Natural killer cell treated with Interleukin-12 subunit alpha and Interleukin-12 subunit beta and Interleukin-15 and Interleukin-18, amount 100 ng/mL, for 72 hours (primary cell): Measurements from ENCODE around the gene ARIH2. TPM values are rescaled to one million over a fixed set of nuclear protein-coding genes. Genes with fewer than 3 reads are reported as not detected.
"Not testable (repeated sequence)": the region's sequence is repeated elsewhere in the genome, so short reads cannot be mapped to it uniquely, and the experiment has no call there.

ENCODE experiments used
- ATAC-seq, 2 donors: fragments of 150-1000 bp; cut with Tn5 transposase in 1 of 2; sonication (Bioruptor Pico), chemical (Tn5 transposase) in 1 of 2; 2 replicates each; pipeline ENCODE4 v1.10.0; 2021
- DNase-seq: peaks from one replicate; pipeline ENCODE4 v3.0.0; 2022; ENCODE audit warnings: low spot score
- H3K27ac Mint-ChIP-seq, 2 donors: 1 replicate in 1 of 2; 2 replicates in 1 of 2; pipeline ENCODE4 v1.8.0; 2022; ENCODE audit warnings: mixed read lengths in 2 of 2, mild to moderate bottlenecking in 1 of 2, moderate library complexity in 1 of 2
- H3K27me3 Mint-ChIP-seq, 2 donors: 1 replicate in 1 of 2; 2 replicates in 1 of 2; pipeline ENCODE4 v1.8.0; 2022; ENCODE audit warnings: mixed read lengths in 2 of 2
- H3K36me3 Mint-ChIP-seq: one replicate; pipeline ENCODE4 v1.8.0; 2022; ENCODE audit warnings: mixed read lengths
- H3K4me1 Mint-ChIP-seq, 2 donors: 1 replicate in 1 of 2; 2 replicates in 1 of 2; pipeline ENCODE4 v1.8.0; 2022; ENCODE audit warnings: low read depth in 2 of 2, mixed read lengths in 2 of 2, mild to moderate bottlenecking in 1 of 2
- H3K4me3 Mint-ChIP-seq: one replicate; pipeline ENCODE4 v1.8.0; 2022; ENCODE audit warnings: mixed read lengths
- H3K9me3 Mint-ChIP-seq: 2 replicates; pipeline ENCODE4 v1.8.0; 2022; ENCODE audit warnings: mixed read lengths
- total RNA-seq, 2 donors: library from RNA; stranded (reverse); gene quantifications; one replicate each; pipeline ENCODE4 v1.2.3, GENCODE V29; 2022

Gene ARIH2
- total RNA-seq, 2 donors from 2014 or later, result 141 to 238 TPM

DNA sequence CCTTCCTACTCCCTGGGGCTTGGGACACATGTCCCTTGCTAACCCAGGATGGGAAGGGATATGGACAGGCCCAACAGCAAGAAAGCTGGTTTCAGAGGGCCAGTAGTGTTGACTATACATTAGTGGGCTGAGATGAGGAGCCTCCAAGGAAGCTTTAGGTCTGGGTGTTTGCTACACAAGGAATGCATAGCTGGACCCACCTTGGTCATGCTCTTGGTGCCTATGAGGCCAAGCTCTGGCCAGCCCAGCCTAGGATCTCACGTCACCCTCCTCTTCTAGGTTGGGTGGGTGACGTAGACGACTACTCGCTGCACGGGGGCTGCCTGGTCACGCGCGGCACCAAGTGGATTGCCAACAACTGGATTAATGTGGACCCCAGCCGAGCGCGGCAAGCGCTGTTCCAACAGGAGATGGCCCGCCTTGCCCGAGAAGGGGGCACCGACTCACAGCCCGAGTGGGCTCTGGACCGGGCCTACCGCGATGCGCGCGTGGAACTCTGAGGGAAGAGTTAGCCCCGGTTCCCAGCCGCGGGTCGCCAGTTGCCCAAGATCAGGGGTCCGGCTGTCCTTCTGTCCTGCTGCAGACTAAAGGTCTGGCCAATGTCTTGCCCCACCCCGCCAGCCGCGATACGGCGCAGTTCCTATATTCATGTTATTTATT is 87.9 kb downstream of the ARIH2 start:
- Mint-ChIP-seq H3K9me3 (no peaks in the 10 kb centered on the region), H3K27ac (peak overlapping the region; percentile 99 to 100), H3K4me1 (peaks cover 22 to 24% of the 10 kb centered on the region in 2 donors), H3K4me3 (peak overlapping the region; percentile 99), H3K36me3 (no peaks in the 10 kb centered on the region), H3K27me3 (no peaks in the 10 kb centered on the region)
- ATAC-seq (no peak), DNase-seq (no peak)

GRCh38 chr3:49007068-49007770 is 88.6 kb downstream of the ARIH2 start, which contains the start of gene WDR6:
Gene WDR6 (plus strand): TSS chr3:49007391. CDS start chr3:49007432, 41 bp downstream.
- Mint-ChIP-seq H3K4me1 (peaks cover 24 to 26% of the 10 kb centered on the region in 2 donors), H3K9me3 (no peaks in the 10 kb centered on the region)

DNA sequence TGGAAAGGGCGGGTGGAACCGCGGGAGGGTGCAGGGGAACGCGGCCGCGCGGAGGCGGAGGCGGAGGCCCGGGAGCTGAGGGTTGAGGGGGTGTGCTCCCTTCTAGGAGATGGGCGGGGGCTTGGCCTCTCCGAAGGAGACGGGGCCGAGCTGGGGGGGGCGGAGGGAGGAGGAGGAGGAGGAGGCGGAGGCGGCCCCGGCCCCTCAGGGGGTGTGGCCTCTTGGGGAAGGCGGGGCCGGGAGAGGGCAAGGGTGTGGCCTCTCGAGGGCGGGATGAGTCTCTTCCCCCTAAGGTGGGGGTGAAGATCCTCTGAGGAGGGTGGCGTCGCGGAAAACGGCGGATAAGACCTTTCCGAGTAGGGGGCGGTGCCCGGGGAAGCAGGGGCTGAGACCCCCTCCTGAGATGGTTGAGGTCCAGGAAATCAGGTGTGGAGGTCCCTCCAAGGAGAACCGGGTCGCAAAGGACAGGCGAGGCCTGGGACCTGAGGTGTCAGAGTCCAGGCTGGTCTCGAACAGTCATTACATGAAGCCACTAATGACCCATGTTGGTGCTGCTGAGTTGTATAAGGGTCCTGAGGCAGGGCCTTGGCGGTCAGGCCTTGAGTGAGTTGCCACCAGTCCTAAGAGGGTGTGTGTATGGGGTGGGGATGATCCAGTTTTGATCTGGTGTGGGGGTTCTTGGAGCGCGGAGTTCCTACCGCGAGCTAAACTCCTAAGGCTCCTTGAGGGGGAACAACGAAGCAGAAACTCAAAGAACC is 89.3 kb downstream of the ARIH2 start:
- Mint-ChIP-seq H3K4me3 (peak overlapping the region; percentile 99), H3K4me1 (peaks cover 24 to 26% of the 10 kb centered on the region in 2 donors), H3K27me3 (no peaks in the 10 kb centered on the region), H3K27ac (peak overlapping the region; percentile 99 to 100), H3K36me3 (no peaks in the 10 kb centered on the region), H3K9me3 (no peaks in the 10 kb centered on the region)
- ATAC-seq (peak; percentile 80 to 82), DNase-seq (peak; percentile 91)

More at GRCh38 chr3:49007068-49007770, 88.6 kb downstream of the ARIH2 start, which contains the start of gene WDR6:
- peak; percentile 98 for DNase-seq
- Mint-ChIP-seq H3K27me3 (no peaks in the 10 kb centered on the region), H3K36me3 (no peaks in the 10 kb centered on the region), H3K27ac (peak within 1 kb of the TSS; percentile 99 to 100), H3K4me3 (peak within 1 kb of the TSS; percentile 99)
- ATAC-seq, result peak; percentile 94 to 95

GRCh38 chr3:49008627-49009026 is 90.0 kb downstream of the ARIH2 start:
- not testable (repeated sequence) for H3K36me3 Mint-ChIP-seq, DNase-seq, H3K27me3 Mint-ChIP-seq, ATAC-seq, H3K9me3 Mint-ChIP-seq
- peaks cover 24 to 26% of the 10 kb centered on the region in 2 donors for H3K4me1 Mint-ChIP-seq
- H3K4me3 Mint-ChIP-seq, result peak overlapping the region; percentile 99
- H3K27ac Mint-ChIP-seq, result peak overlapping the region; percentile 99 to 100

- Mint-ChIP-seq H3K36me3 (no peaks in the 10 kb centered on the region), H3K4me3 (peak overlapping the region; percentile 99), H3K27me3 (no peaks in the 10 kb centered on the region), H3K4me1 (peaks cover 24 to 26% of the 10 kb centered on the region in 2 donors), H3K27ac (peak overlapping the region in 1 of 2 donors; percentile 100), H3K9me3 (no peaks in the 10 kb centered on the region)
- DNase-seq (no peak), ATAC-seq (no peak)
Observed at GRCh38 chr3:49009396-49009795, 90.8 kb downstream of the ARIH2 start.

- ATAC-seq (no peak), DNase-seq (no peak)
Observed at GRCh38 chr3:49012441-49013017, 93.9 kb downstream of the ARIH2 start.

DNA sequence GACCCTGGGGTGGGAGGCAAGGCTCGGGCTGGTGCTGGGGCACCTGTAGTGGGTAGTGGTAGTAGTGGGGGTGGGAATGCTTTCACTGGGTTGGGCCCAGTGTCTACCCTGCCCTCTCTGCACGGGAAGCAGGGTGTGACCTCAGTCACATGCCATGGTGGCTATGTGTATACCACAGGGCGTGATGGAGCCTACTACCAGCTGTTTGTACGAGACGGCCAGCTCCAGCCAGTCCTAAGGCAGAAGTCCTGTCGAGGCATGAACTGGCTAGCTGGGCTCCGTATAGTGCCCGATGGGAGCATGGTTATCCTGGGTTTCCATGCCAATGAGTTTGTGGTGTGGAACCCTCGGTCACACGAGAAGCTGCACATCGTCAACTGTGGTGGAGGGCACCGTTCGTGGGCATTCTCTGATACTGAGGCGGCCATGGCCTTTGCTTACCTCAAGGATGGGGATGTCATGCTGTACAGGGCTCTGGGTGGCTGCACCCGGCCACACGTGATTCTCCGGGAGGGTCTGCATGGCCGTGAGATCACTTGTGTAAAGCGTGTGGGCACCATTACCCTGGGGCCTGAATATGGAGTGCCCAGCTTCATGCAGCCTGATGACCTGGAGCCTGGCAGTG is 94.6 kb downstream of the ARIH2 start:
- H3K4me3 Mint-ChIP-seq, result no peak overlapping the region

More at GRCh38 chr3:49012441-49013017, 93.9 kb downstream of the ARIH2 start:
- Mint-ChIP-seq H3K4me3 (no peak overlapping the region), H3K27ac (peak overlapping the region in 1 of 2 donors; percentile 47), H3K36me3 (no peaks in the 10 kb centered on the region), H3K27me3 (no peaks in the 10 kb centered on the region), H3K9me3 (no peaks in the 10 kb centered on the region), H3K4me1 (peaks cover 22 to 24% of the 10 kb centered on the region in 2 donors)

DNA sequence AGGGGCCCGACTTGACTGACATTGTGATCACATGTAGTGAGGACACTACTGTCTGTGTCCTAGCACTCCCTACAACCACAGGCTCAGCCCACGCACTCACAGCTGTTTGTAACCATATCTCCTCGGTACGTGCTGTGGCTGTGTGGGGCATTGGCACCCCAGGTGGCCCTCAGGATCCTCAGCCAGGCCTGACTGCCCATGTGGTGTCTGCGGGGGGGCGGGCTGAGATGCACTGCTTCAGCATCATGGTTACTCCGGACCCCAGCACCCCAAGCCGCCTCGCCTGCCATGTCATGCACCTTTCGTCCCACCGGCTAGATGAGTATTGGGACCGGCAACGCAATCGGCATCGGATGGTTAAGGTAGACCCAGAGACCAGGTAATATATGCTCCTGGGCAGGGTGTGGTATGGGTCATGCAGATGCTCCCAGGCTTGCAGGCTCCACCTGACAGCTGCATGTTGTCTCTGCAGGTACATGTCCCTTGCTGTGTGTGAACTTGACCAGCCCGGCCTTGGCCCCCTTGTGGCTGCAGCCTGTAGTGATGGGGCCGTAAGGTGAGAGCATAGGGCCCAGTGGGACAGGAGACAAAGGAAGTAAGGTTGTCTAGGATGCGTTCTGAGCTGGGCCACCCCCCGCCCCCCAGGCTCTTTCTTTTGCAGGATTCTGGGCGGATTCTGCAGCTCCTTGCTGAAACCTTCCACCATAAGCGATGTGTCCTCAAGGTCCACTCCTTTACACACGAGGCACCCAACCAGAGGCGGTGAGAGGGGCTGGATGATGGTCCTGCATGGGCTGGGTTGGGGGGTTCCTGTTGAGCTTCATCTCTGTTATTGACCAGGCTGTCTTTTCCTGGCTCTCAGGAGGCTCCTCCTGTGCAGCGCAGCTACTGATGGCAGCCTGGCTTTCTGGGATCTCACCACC is 95.4 kb downstream of the ARIH2 start:
- ATAC-seq (peak in 1 of 2 donors; percentile 22), DNase-seq (no peak)
- Mint-ChIP-seq H3K27ac (no peak overlapping the region), H3K36me3 (no peaks in the 10 kb centered on the region), H3K4me1 (peaks cover 17 to 22% of the 10 kb centered on the region in 2 donors), H3K9me3 (no peaks in the 10 kb centered on the region), H3K27me3 (no peaks in the 10 kb centered on the region), H3K4me3 (no peak overlapping the region)

More for the DNA sequence above, 94.6 kb downstream of the ARIH2 start:
- no peak for ATAC-seq
- DNase-seq, result no peak
- Mint-ChIP-seq H3K36me3 (no peaks in the 10 kb centered on the region), H3K9me3 (no peaks in the 10 kb centered on the region), H3K27me3 (no peaks in the 10 kb centered on the region), H3K4me1 (peaks cover 17 to 24% of the 10 kb centered on the region in 2 donors), H3K27ac (no peak overlapping the region)

DNA sequence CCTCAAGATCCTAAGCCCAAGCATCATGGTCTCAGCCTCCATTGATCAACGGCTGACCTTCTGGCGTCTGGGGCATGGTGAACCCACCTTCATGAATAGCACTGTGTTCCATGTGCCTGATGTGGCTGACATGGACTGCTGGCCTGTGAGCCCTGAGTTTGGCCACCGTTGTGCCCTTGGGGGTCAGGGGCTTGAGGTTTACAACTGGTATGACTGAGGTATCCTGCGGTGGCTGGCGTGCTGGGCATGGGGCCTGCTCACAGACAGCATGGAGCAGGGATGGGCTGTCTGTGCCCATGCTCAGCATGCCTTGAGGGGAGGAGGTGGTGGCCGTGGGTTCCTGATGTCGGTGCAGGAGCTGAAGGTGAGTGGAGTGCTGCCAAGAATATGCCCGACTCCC is 96.4 kb downstream of the ARIH2 start:
- Mint-ChIP-seq H3K4me3 (no peak overlapping the region), H3K27ac (no peak overlapping the region), H3K9me3 (no peaks in the 10 kb centered on the region), H3K36me3 (no peaks in the 10 kb centered on the region), H3K27me3 (no peaks in the 10 kb centered on the region), H3K4me1 (peaks cover 11 to 17% of the 10 kb centered on the region in 2 donors)
- no peak for DNase-seq
- ATAC-seq, result no peak

GRCh38 chr3:49015765-49016164 is 97.1 kb downstream of the ARIH2 start:
- H3K4me1 Mint-ChIP-seq, result peaks cover 11 to 17% of the 10 kb centered on the region in 2 donors
- H3K4me3 Mint-ChIP-seq, result no peak overlapping the region
- H3K9me3 Mint-ChIP-seq, result no peaks in the 10 kb centered on the region
- no peaks in the 10 kb centered on the region for H3K36me3 Mint-ChIP-seq
- ATAC-seq, result no peak
- no peak overlapping the region for H3K27ac Mint-ChIP-seq
- no peaks in the 10 kb centered on the region for H3K27me3 Mint-ChIP-seq
- DNase-seq, result no peak

DNA sequence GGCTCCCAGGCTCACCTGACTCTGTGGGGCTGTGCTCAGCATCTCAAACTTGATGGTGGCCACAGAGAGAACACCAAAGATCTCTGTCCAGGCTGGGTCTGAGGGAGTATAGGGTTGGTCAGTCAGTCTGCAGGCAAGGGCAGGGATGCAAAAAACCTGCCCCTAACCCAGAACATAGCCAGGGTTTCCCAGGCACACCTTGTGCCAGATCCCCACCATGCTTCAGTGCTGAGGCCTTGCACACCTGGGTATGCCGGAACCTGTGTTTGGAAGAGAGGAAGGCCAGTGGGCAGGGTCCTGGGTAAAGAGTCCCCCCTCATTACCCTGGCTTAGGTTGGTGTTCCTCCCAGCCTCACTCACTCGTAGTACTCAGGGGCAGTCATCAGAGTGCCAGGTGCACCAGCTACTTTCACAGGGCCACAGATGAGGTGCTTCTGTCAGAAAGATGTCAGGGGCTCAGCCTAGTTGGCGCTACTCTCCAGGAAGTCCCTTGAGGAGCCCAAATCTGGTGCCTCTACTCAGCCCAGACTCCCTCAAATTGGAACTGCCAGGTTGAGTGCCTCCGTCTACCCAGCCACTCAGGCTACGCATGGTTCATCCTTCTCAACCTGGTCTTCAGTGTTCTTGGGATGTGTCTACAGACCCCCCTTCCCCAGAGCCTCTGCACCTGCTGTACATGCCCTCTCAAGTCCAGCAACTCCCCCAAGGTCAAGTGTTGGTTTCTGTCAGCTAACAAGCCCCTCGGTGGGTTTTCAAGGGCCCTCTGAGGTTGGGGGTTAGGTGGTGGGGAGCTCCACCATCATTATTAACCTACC is 98.0 kb downstream of the ARIH2 start:
- H3K27ac Mint-ChIP-seq, result no peak overlapping the region
- H3K27me3 Mint-ChIP-seq, result no peaks in the 10 kb centered on the region
- no peak overlapping the region for H3K4me3 Mint-ChIP-seq
- DNase-seq (no peak), ATAC-seq (no peak)
- H3K36me3 Mint-ChIP-seq, result no peaks in the 10 kb centered on the region
- H3K9me3 Mint-ChIP-seq, result no peaks in the 10 kb centered on the region
- H3K4me1 Mint-ChIP-seq, result peaks cover 16 to 20% of the 10 kb centered on the region in 2 donors
